NT2/D1 (cell line): ENCODE results near the gene PPP3CA.

Experiments
- SUZ12 ChIP-seq: IDR thresholded peaks from 2 replicates; pipeline ENCODE4 v1.6.1; 2011; ENCODE audit not compliant: insufficient read length, insufficient read depth; ENCODE audit errors: extremely low read depth
- YY1 ChIP-seq: IDR thresholded peaks from 2 replicates; pipeline ENCODE4 v1.6.1; 2011; ENCODE audit not compliant: insufficient read length, insufficient read depth
- ZNF274 ChIP-seq: IDR thresholded peaks from 2 replicates; pipeline ENCODE4 v1.6.1; 2011; ENCODE audit warnings: mild to moderate bottlenecking, low read depth, low read length

- TF ChIP-seq SUZ12: no peak
- no peak for TF ChIP-seq ZNF274
- TF ChIP-seq YY1: no peak
Observed at GRCh38 chr4:101239665-101240064, 107.7 kb downstream of the PPP3CA start.
